GM18909 (cell line): ENCODE results near the gene SPOCD1.

ENCODE experiments used
- ATAC-seq: cut with Tn5 transposase; IDR thresholded peaks from one replicate; pipeline ENCODE4 v1.9.1; 2021; ENCODE audit warnings: mild to moderate bottlenecking; ENCODE audit not compliant: unreplicated experiment, poor library complexity

Gene SPOCD1

GRCh38 chr1:31802190-31803150, 13.4 kb downstream of the SPOCD1 start:
- no peak for ATAC-seq

- ATAC-seq = no peak
Observed at GRCh38 chr1:31801458-31801857, 14.4 kb downstream of the SPOCD1 start.

- ATAC-seq = no peak
Observed at GRCh38 chr1:31800674-31800967, 15.2 kb downstream of the SPOCD1 start.

- no peak for ATAC-seq
Observed at GRCh38 chr1:31799895-31800673, 15.7 kb downstream of the SPOCD1 start.

DNA sequence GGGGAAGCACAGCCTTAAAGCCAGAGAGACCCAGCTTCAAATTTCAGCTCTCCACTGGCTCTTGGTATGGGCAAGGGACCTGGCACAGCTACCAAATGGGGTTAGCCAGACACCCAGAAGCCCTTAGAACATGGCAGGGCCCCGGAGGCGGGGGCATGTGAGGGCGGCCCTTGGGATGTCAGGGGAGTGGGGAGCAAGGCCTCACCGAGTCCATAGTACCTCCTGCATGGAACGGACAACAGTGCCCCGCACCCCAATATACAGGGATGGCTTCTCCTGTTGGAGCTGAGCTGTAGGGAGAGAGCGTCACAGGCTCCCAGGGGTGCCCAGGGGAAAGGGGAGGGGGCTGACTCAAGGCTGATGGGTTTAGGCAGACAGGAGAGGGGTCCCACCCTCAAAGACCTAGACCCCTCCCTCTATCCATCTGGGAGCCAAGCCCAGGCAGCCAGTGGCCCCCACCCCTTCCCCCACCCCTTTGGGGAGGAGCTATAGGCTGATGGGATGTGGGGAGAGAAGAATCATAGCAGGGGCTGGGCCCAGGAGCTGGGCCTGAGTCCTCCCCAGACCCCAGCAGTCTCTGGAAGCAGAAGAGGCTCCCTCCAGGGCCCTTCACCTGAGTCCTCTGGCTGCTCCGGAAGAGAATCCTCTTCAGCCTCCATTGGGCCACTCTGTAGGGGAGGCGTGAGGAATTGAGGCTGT, 16.5 kb downstream of the SPOCD1 start:
- ATAC-seq = no peak

GRCh38 chr1:31798433-31799195, 17.2 kb downstream of the SPOCD1 start:
- no peak for ATAC-seq

DNA sequence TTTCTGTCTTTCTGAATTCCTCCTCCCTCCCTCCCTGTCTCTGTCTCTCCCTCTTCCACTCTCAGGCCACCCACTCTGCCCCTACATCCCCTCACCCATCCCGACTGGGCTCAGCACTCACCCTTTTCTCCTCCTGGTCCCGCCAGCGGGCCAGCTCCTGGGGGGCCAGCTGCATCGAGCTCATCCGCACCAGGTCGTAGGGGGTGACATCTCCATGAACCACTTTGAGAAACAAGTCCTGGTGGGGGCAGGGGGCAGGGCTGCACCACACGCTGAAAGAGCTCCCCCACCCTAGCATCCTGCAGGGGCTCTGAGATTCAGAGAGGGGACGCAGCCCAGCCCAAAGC, 17.8 kb downstream of the SPOCD1 start:
- no peak for ATAC-seq

GRCh38 chr1:31797216-31797615, 18.6 kb downstream of the SPOCD1 start:
- no peak for ATAC-seq

DNA sequence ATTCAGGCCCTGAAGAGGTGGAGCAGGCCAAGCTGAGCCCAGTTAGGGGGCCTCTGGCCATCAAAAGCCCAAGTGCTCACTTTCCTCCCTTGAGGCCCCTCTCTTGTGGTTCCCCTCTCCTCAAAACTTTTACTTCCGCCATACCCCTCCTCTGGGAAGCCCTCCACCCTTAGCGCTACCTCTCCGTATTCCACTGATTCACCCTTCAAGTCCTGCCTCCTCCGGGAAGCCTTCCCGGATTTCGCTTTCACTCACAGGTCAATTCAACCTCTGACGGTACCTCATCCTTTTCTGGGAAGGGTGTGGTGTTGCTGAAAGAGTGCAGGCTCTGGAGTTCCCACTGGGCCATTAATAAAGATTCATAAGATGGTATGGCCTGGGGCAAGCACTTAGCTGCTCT, 19.1 kb downstream of the SPOCD1 start:
- no peak for ATAC-seq

DNA sequence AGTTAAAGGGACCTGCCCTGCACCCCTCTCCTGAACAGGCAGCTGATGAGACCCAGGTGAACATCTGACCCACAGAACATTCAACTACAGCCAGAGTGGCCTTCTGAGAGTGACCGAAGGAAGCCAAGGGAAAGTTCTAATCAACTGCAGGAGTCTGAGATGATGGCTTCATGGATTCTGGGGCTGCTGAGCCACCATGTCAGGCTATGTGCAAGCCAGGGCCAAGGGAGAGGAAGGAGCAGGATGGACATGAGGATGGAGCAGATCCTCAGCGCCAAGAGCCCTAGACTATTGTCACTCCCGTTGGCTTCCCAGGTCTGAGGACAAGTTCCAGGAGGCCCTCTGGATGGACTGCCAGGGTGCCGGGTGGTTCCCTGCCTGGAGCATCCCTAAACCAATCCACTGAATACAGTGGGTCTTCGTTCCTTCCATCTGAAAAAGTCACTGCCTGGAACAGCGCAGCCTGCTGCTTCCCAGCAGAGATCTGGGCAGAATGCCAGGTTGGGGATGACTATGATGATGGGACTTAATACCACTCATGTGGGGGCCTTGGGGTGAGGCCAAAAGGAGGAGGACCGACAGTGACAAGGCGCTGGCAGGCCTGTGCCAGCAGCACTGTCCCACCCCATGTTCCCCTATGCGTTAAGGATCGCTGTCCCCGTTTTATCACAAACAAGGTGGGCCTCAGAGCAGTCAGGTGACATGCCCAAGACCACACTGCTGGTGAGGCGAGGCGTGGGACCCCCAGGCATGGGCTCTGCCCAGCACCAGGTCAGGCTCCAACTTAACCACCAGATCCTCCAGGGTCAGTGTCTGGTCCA, 19.8 kb downstream of the SPOCD1 start:
- no peak for ATAC-seq

DNA sequence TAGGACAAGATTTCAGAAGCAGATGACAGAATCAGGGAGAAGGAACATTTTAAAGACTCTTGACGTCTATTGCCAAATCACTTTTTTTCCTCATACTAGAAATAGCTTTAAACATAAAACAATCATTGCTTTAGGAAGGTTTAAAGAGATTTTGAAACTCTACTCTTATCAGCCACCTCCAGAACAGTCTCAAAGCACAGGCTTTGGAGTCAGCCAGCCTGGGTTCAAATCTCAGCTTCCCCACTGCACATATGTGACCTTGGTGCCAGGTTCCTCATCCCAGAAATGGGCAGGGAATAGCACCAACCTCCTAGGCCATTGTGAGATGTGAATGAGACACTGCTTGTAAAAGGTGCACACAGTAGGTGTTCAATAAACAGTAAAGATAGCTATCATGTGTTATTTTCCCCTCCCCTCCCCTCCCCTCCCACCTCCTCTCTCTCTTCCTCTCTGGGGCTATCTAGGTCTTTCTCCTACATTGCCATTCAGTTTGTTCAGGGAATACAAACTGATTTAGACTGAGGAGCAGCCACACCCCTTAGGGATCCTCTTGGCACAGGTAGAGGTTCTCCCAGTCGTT, 20.6 kb downstream of the SPOCD1 start:
- no peak for ATAC-seq

DNA sequence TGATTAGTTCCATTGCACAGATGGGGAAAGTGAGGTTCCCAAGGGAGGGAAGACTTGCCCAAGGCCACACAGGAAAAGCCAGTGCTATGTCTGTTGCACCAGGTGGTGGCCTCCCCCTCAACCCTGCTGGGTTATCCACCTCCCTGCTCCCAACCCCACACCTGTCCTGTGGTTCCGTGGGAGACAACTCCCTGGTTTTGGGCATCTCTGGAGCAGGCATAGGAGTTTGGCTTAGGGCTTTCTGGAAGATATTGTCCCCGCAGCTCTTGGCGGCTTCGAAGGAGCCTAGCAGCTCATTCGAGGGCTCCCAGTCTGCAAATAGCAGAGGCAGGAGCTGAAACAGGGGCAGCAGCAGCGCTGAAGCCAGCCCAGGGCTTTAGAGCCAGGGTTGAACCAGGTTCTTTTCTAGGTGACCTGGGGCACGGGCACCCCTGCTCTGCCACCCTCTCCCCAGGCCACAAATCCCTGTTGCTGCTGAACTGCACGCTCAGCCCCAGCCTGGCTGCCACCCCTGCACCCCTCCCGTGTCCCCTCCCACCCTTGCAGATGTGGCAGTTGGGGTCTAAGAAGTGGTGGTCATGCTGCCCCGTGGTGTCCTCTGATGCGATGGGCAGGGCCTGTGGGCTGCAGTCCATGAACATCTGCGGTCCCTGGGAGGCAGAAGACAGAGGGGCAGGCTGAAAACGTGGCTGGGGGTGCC, 22.1 kb downstream of the SPOCD1 start:
- no peak for ATAC-seq

GRCh38 chr1:31793086-31793485, 22.7 kb downstream of the SPOCD1 start:
- no peak for ATAC-seq

GRCh38 chr1:31792541-31792940, 23.3 kb downstream of the SPOCD1 start:
- no peak for ATAC-seq

GRCh38 chr1:31792116-31792515, 23.7 kb downstream of the SPOCD1 start:
- ATAC-seq = no peak

GRCh38 chr1:31791131-31791858, 24.5 kb downstream of the SPOCD1 start:
- no peak for ATAC-seq

DNA sequence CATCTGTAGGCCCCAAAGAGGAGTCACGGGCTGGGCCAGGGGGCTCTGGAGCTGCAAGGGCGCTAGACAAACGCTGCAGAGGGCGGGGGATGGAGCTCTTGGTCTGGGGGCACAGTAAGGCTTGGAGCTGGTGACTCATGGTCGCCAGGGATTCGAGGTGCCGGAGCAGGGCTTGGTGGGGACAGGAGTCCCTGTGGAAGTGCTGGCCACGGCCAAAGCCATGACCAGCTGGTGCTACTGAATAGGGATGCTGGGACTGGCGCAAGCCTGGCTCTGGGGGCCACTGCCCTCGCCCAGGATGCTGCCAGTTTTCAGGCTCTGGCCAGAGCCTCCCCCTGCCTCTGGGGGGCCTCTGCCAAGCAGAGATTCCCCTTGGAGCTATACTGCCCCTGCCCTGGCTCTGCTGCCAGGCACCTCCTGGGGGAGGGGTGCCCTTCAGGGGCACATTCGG, 25.2 kb downstream of the SPOCD1 start:
- no peak for ATAC-seq

DNA sequence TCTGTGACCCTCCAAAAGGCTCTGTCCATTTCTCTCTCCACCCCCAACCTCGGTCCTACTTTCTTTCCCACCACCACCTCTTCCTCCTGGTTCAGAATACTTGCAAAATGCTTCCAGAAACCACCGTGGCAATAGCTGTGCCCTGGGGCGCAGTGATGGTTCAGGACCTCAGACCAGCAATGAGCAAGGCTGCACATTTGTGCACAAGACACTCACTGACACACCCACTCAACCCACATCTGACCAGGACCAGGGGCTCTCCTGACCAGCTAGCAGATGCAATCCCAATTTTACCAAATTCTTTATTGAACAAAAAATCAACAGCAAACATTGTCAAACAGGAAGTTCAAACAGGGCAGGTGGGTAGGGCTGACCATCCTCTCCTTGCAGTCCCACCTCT, 25.7 kb downstream of the SPOCD1 start:
- ATAC-seq = no peak
